PFSK-1 (cell line): ENCODE data around the gene MARCHF10.

ENCODE experiments used
- FOXP2 ChIP-seq: optimal IDR thresholded peaks from 2 replicates; pipeline ENCODE3; 2011; ENCODE audit warnings: borderline replicate concordance, control low read depth, inconsistent platforms; ENCODE audit not compliant: insufficient read depth; ENCODE audit errors: extremely low read length, extremely low read depth
- POLR2AphosphoS5 ChIP-seq: IDR thresholded peaks from 2 replicates; pipeline ENCODE4 v1.6.1; 2012; ENCODE audit warnings: low read depth, mild to moderate bottlenecking, control low read depth, low read length, moderate library complexity
- REST ChIP-seq, 2 experiments: IDR thresholded peaks; 2 replicates each; pipeline versions ENCODE4 v1.6.1 to v1.8.0; 2011 to 2012; ENCODE audit warnings: low read depth in 2 of 2, low read length in 2 of 2, control low read depth in 1 of 2, inconsistent platforms in 1 of 2, mild to moderate bottlenecking in 1 of 2, moderate library complexity in 1 of 2; ENCODE audit not compliant: insufficient read depth in 1 of 2
- SIN3A ChIP-seq: IDR thresholded peaks from 2 replicates; pipeline ENCODE4 v1.6.1; 2012; ENCODE audit warnings: mild to moderate bottlenecking, low read length, moderate library complexity, borderline replicate concordance; ENCODE audit not compliant: insufficient read depth
- TAF1 ChIP-seq: IDR thresholded peaks from 2 replicates; pipeline ENCODE4 v1.6.1; 2012; ENCODE audit warnings: low read length, control low read depth, borderline replicate concordance; ENCODE audit not compliant: insufficient read depth

MARCHF10 gene

DNA sequence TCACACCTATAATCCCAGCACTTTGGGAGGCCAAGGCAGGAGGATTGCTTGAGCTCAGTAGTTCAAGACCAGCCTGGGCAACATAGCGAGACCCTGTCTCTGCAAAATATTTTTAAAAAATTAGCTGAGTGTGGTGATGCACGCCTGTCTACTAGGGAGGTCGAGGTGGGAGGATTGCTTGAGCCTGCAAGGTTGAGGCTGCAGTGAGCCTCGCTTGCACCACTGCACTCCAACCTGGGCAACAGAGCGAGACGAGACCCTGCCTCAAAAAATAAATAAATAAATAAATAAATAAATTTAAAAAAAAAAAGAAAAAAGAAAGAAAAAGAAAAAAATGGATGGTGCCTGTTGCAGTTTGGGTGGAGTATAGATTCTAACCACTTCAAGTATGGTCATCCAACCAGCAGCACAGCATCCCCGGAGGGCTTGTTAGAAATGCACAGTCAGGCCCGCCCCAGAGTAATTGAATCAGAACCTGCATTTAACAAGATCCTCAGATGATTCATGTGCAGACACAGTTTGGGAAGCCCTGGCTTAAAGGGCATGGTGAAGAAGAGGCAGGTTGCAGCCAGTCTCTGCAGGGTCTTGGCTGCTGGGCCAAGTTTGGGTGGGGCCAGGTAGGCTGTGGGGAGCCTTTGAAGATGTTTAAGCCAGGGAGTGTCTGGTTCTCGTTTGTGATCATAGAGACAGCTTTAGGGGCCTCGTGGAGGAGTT is 139.9 kb downstream of the MARCHF10 start:
- TF ChIP-seq FOXP2 (no peak), REST (IDR thresholded peaks at IDR 0.05; ENCODE audit: insufficient read depth in 1 of 2, low read depth in 2 of 2, low read length in 2 of 2) (no peak), POLR2AphosphoS5 (no peak), TAF1 (no peak), SIN3A (no peak)

GRCh38 chr17:62666801-62667591 is 141.1 kb downstream of the MARCHF10 start:
- TF ChIP-seq TAF1 (no peak), FOXP2 (no peak), REST (IDR thresholded peaks at IDR 0.05; ENCODE audit: insufficient read depth in 1 of 2, low read depth in 2 of 2, low read length in 2 of 2) (no peak), SIN3A (no peak), POLR2AphosphoS5 (no peak)

GRCh38 chr17:62666061-62666800 is 141.9 kb downstream of the MARCHF10 start:
- TF ChIP-seq FOXP2 = no peak
- TF ChIP-seq REST (IDR thresholded peaks at IDR 0.05; ENCODE audit: insufficient read depth in 1 of 2, low read depth in 2 of 2, low read length in 2 of 2) = no peak
- TF ChIP-seq SIN3A = no peak
- no peak for TF ChIP-seq TAF1
- no peak for TF ChIP-seq POLR2AphosphoS5

DNA sequence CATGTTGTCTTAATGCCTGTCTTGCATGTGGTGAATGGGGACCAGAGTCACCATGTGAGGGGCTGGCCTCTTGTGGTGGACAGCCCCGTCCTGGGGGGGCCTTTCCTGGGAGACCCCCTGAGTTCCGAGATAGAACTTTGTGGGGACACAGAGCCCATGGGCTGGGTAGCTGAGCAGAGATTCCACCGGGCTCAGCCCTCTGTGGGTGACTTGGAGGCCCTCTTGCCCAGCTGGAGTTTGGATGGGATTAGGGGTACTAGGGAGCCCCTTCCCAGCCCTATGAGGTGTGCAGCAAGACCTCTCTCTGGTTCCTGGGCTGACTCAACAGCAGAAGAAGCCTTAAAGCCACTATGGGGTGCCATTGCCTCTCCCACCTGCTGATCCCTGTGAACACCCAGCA is 142.5 kb downstream of the MARCHF10 start:
- TF ChIP-seq POLR2AphosphoS5 (no peak), TAF1 (no peak), FOXP2 (no peak), REST (IDR thresholded peaks at IDR 0.05; ENCODE audit: insufficient read depth in 1 of 2, low read depth in 2 of 2, low read length in 2 of 2) (no peak), SIN3A (no peak)
